GM12892 (cell line): ENCODE data around the gene SLC44A4.

Experiments used
- DNase-seq: peaks from one replicate; pipeline ENCODE4 v3.0.0; 2011; ENCODE audit not compliant: insufficient read length
- FAIRE-seq: peaks from 2 replicates; lab custom pipeline; 2011; peaks lifted over from hg19 to GRCh38; lab: Jason Lieb, UNC
- POLR2A ChIP-seq: IDR thresholded peaks from 2 replicates; pipeline ENCODE4 v1.6.1; 2011; ENCODE audit warnings: low read depth, low read length, control low read depth
- POLR2AphosphoS5 ChIP-seq: IDR thresholded peaks from 2 replicates; pipeline ENCODE4 v1.6.1; 2011; ENCODE audit warnings: low read depth, low read length, control low read depth
- TAF1 ChIP-seq: IDR thresholded peaks from 2 replicates; pipeline ENCODE4 v1.6.1; 2011; ENCODE audit warnings: low read depth, mild to moderate bottlenecking, control low read depth, low read length, borderline replicate concordance

The SLC44A4 gene

DNA sequence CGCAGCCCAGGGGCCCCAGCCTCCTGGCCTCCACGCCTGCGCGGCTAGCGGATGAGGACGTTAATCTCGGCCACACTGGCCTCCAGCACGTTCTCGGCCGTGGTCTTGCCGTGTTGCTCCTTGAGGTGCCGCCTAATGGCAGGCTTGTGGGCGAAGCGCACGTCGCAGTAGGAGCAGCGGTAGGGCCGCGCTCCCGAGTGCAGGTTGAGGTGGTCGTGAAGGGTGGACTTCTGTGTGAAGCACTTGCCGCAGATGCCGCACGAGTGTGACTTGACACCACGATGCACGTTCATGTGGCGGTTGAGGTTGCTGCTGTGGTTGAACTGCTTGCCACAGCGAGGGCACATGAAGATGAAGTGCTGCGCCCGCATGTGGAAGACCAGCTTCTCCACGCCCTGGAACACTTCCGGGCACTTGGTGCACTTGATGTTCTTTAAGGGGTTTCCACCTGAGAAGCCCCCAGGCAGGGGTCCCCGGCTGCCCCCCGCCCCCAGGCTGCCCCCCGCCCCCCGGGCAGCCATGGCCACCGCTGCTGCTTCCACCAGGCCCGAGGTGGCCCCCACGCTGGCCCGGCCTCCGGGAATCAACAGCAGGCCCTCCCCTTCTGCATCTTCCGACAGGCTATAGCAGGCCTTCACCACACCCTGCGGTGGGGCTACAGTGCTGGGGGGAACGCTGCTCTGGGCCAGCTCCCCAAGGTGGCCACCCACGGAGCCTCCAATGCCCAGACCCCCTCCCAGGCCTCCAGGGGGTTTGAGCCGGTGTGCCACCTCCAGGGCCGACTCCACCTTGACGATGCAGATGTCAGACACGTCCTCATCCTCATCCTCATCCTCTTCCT is 21.3 kb upstream of the SLC44A4 start:
- no peak for DNase-seq
- FAIRE-seq: no peak
- no peak for TF ChIP-seq POLR2AphosphoS5
- no peak for TF ChIP-seq POLR2A
- no peak for TF ChIP-seq TAF1

DNA sequence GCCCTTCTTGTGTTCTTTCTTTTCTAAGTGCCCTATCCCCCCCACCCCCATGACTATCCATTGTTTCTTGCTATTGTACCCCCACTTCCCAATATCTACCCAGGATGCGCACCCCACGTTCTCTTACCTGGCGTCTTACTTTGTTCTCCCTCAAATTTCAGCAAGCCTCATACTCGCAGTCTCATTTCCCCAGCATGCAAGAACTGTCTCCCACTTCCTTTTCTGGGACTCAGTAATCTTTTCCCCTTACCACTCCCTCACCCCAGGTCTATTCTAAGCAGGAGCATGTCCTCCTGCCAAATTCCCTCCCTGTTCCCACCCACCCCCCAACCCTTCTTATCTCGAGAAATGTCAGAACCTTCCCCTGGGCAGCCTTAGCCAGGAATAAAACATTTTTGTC is 20.4 kb upstream of the SLC44A4 start:
- no peak for DNase-seq
- FAIRE-seq: no peak
- TF ChIP-seq POLR2A: no peak
- no peak for TF ChIP-seq TAF1
- no peak for TF ChIP-seq POLR2AphosphoS5

DNA sequence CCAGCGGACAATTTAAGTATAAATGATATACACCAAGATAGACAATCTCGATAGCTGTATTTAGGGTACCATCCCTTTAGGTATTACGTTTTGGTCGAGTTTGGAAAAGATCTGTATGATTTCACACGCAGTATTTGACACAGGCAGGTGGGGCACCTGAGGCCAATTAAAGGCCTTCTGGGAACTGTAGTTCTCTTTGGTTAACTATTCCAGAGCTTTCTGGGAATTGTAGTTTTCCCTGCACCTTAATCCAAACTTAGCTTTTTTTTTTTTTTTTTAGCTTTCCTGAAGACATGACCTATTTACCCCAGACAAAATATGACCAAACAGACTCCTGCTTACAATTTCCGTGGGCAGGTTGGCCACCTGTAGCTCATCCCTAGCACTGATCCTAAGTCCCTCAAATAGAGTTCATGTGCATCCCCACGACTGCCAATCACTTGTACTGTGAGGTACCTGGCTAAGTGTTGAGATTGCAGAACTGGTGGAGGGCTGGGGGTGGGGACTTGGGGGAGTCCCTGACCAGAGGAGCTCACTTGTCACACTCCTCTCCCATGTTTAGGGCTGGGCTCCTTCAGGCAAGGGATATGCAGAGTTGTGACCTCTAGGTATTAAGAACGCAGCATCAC is 19.7 kb upstream of the SLC44A4 start:
- DNase-seq: no peak
- TF ChIP-seq POLR2A (no peak), TAF1 (no peak), POLR2AphosphoS5 (no peak)
- FAIRE-seq: no peak

DNA sequence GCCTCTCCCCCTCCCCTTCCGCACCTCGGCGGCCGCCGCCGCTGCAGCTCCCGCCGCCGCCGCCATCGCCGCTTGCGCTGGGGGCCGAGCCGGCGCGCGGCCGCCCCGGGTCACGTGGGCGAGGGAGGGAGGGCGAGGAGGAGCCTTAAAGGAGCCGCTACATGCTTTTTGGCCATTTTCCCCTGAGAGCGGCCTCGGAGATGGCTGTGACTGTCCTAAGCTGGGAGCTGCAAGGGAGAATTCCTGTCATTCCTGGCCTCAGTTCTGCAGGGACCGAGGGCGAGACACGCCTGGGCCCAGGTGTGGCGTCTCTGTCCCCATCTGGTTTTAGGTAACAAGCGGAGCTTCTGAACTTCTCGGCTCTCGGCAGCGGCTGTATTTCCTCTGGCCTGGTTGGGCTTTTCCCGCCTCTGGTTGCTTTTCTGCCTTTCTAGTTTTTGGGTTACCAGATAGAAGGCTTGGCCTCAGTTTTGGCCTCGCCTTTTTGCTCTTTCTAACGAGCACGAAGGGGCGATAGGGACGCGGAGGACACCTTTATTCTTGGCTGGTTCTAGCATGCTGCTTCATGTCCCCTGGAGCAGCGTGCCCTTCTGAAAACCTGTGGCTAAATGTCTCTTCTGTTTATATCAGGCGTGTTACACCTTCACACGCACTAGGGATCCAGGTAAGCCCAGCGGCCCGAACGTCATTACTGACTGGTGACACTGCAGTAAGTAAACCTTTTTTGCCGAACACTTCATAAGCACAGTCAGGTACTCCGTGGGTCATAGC is 19.0 kb upstream of the SLC44A4 start, which contains the start of gene EHMT2:
Gene EHMT2, minus strand, starts transcription at position 87 of the 771 bp plus-strand sequence. Its CDS starts 21 bp downstream, at position 66.
- TF ChIP-seq TAF1 (peak; percentile 66; the same call in 1 of the 2 replicates), POLR2A (peak; percentile 56; the same call in 1 of the 2 replicates), POLR2AphosphoS5 (0 out of 2 replicates have a peak, but pooled peaks have one; percentile 25)
- DNase-seq (peak; percentile 90), FAIRE-seq (peak; percentile 96)

DNA sequence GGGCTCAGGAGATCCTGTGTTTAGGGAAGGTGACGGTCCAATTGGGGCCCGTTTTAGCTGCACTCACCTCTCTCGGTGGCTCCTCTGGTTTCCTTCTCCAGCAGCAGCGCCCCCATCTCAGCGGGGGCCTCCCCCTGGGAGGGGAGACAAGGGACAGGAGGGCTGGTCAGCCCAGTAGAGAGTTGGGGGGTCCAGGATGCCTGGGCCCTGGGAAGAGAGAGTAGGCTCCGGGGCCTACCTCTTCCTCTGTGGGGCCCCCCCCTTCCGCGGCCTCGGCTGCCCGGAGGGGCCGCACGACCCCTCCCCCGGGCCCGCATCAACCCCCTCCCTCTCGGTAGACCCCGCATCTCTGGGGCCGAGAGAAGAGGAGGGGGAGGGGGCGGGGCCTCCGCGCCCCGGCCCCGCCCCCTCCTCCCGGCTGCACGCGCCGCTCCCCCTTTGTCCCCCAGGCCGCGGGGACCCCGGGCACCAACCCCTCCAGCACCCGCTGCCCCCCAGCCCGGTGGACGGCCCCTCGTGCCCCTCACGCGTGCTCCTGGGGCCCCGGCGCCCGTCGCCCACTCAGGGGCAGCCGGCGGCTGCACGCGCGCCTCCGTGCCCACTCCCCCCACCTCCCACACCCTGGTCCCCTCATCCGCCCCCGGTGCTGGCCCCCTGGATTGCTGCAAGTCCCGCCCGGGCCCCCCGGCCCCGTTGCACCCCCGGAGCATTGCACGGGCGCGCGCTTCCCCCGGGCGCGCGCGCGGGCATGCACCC is 18.2 kb upstream of the SLC44A4 start:
- DNase-seq: no peak
- FAIRE-seq: peak; percentile 54
- TF ChIP-seq TAF1: no peak
- TF ChIP-seq POLR2A: no peak
- no peak for TF ChIP-seq POLR2AphosphoS5

DNA sequence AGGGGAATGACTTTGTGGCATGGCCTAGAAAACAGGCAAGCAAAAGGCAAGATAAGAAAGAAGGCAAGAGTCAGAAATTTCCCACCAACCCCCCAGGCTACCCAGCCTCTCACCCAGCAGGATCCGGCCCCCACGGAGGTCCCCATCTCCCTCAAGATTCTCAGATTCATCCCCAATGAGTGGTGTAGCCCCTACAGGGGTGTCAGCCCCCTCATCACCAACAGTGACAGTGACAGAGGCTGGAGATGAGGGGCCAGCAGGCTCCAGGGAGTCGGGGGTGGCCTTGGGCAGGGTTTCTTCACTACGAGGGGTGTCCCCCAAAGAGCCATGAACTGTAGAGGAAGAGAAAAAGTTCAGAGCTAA is 17.7 kb upstream of the SLC44A4 start:
- FAIRE-seq (no peak), DNase-seq (no peak)
- TF ChIP-seq TAF1 (no peak), POLR2A (no peak), POLR2AphosphoS5 (no peak)

DNA sequence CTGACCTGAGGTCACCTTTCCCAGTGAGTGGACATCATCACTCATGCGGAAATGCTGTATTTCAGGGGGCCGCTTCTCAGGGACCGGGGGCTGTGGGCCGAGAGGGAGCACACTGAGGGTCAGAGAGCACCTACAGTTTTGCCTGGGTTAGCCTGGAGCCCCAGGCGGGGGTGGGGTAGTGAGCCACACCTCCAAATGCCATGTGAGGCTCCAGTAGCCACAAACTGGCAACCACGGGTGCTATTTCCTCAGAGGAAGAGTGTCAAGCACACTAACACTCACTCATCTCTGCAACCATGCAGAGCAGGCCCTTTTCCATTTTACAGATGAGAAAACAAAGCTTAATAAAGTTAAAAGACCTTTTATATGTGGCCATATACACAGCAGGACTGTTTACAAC is 14.0 kb upstream of the SLC44A4 start:
- no peak for DNase-seq
- no peak for FAIRE-seq
- no peak for TF ChIP-seq TAF1
- no peak for TF ChIP-seq POLR2A
- TF ChIP-seq POLR2AphosphoS5: no peak

DNA sequence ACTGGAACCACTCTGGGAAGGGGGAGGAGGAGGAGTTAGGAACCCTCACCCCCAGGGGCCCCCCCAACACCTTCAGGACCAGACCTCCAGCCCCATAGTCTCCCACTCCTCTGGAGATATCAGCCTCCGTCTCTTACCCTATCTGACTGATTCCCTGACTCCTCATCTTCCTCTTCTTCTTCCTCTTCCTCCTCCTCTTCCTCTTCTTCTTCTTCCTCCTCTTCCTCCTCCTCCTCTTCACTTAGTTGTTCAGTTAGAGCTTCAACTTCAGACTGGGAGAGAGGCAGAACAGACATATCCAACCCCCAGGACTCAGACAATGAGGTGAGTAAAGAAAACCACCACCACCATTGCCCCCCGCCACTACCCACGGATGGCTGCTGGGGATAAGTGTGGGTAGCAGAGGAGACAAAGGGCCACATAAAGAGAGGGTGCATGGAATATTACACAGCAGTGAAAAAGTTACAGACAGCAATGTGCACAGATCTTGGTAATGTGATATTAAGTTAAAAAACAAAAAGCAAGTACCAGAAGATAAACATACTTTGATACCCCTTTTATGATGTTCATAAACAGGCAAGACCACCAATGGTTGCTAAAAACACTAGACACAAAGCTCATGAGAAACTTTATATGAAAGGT is 10.7 kb upstream of the SLC44A4 start:
- FAIRE-seq (no peak), DNase-seq (no peak)

DNA sequence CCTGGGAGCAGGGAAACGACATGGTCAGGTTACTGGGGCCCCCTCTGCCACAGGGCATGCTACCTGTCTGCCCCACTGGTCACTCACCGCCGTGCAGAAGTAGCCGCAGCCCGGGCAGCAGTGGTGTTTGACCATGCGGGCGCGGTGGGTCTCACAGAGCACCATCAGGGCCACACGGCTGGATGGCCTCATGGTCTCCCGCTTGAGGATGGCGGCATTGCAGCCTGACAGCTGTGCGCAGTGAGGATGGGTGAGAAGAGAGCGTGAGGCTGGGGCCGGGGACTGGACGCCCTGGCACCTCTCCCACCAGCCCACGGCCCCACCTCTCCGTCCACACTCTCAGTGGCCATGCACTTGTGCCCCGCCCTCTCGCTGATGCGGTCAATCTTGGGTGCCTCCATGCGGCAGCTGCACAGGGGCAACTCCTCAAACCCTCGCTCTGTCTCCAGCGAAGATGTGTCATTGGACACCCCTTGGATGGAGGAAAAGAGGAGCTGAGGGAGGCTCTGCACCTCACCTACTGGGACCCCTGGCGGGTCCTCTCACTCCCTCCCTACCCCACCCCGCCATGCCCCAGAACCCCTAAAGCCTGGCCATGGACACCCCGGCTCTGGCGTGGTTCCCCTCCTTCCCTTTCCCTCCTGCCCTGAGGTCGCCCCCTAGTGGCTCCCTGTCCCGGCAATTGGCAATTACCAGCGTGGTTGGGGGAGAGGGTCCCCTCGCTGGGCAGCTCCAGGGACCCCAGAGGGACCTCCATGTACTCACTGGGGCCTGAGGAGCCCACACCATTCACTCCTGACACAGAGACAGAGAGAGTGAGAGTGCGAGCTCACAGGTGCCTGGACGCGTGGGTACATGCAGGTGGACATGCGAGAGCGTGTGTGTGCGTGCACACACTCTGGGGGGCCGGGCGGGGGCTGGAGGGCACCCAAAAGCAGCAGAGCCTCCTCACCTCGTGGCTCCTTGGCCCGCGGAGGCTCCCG is 9.8 kb upstream of the SLC44A4 start:
- no peak for FAIRE-seq
- DNase-seq: peak; percentile 68
- no peak for TF ChIP-seq POLR2A
- no peak for TF ChIP-seq POLR2AphosphoS5
- no peak for TF ChIP-seq TAF1

More for the DNA sequence above, 10.7 kb upstream of the SLC44A4 start:
- TF ChIP-seq POLR2A: no peak
